GM12875 (cell line): Measurements from ENCODE around the gene CNR2.
"Not testable (repeated sequence)": the region's sequence is repeated elsewhere in the genome, so short reads cannot be mapped to it uniquely, and the experiment has no call there.

ENCODE experiments used
- H3K4me3 ChIP-seq: one replicate; pipeline ENCODE4 v1.5.1; 2011; ENCODE audit warnings: low read depth, low read length, control low read depth
- CTCF ChIP-seq: IDR thresholded peaks from 2 replicates; pipeline ENCODE4 v1.5.1; 2011; ENCODE audit warnings: low read depth, mild to moderate bottlenecking, control low read depth, inconsistent platforms, low read length, moderate library complexity, borderline replicate concordance; ENCODE audit not compliant: insufficient read depth

Gene CNR2

GRCh38 chr1:23845163-23845562 lies 68.0 kb downstream of the CNR2 start:
- no peak for TF ChIP-seq CTCF
- no peak overlapping the region for H3K4me3 ChIP-seq

- no peak overlapping the region for H3K4me3 ChIP-seq
- no peak for TF ChIP-seq CTCF
These were observed 69.5 kb downstream of the CNR2 start for GRCh38 chr1:23843644-23844043.

- no peak overlapping the region for H3K4me3 ChIP-seq
- TF ChIP-seq CTCF: no peak
These were observed 74.7 kb downstream of the CNR2 start for GRCh38 chr1:23838401-23838866.

GRCh38 chr1:23837908-23838307 lies 75.3 kb downstream of the CNR2 start:
- no peak for TF ChIP-seq CTCF
- no peak overlapping the region for H3K4me3 ChIP-seq

- TF ChIP-seq CTCF: no peak
- H3K4me3 ChIP-seq: no peak overlapping the region
These were observed 77.1 kb downstream of the CNR2 start for GRCh38 chr1:23836037-23836436.

GRCh38 chr1:23834156-23834555 lies 79.0 kb downstream of the CNR2 start:
- H3K4me3 ChIP-seq: not testable (repeated sequence)

GRCh38 chr1:23827717-23828116 lies 85.4 kb downstream of the CNR2 start:
- no peak for TF ChIP-seq CTCF
- no peak overlapping the region for H3K4me3 ChIP-seq

- H3K4me3 ChIP-seq: not testable (repeated sequence)
These were observed 86.6 kb downstream of the CNR2 start for GRCh38 chr1:23826590-23826989.
